GM21381 (cell line): ENCODE results near the gene MRPL40.
"Not testable (repeated sequence)": the region's sequence is repeated elsewhere in the genome, so short reads cannot be mapped to it uniquely, and the experiment has no call there.

ENCODE experiments used
- ATAC-seq: cut with Tn5 transposase; IDR thresholded peaks from one replicate; pipeline ENCODE4 v1.9.1; 2021; ENCODE audit warnings: mild to moderate bottlenecking, moderate library complexity; ENCODE audit not compliant: unreplicated experiment

MRPL40 gene

GRCh38 chr22:19406846-19407245 lies 25.5 kb upstream of the MRPL40 start:
- ATAC-seq: no peak

DNA sequence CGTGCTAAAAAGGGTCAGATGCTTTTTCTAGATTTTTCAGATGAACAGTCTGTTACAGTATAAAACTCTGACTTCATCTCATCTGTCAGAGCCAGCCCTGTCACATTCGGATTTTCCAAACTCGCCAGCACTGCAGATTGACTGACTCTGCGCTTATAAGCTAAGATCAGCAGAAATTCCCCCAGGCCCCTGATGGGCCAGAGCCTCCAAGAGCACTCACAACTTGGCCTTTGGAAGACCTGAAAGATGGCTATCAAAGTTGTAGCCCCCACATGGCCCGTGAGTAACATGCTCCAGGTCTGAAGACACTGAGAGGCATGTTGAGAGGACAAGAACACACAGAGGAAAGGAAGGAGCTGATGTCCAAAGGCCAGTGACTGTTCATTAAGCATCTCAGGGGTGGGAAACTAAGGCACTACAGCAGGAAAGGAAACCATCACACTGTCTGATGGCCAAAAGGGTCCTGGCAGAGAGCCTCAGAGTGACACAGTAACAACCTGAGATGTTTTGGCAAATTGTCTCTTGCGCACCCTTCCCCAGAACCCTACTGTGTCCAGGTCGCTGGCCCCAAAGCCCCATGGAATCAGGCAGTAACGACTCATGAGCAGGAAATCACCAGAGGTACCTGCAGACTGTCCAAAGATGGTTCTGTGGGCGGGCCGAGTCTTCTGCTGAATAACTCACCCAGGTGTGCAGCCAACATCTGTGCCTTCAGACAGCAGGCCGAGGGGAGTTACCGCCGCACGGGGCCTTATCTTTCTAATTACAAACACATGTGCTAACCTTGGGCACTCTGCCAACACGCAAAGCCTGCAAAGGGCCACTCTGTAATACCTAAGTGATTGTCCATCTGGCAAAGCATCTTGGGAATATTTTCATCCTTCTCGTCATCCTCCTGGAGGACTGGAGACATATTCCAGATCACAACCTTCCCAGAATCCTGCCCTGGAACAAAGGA lies 24.4 kb upstream of the MRPL40 start:
- no peak for ATAC-seq

GRCh38 chr22:19410941-19411689 lies 21.2 kb upstream of the MRPL40 start:
- ATAC-seq: no peak

GRCh38 chr22:19411690-19412045 lies 20.7 kb upstream of the MRPL40 start:
- ATAC-seq: no peak

DNA sequence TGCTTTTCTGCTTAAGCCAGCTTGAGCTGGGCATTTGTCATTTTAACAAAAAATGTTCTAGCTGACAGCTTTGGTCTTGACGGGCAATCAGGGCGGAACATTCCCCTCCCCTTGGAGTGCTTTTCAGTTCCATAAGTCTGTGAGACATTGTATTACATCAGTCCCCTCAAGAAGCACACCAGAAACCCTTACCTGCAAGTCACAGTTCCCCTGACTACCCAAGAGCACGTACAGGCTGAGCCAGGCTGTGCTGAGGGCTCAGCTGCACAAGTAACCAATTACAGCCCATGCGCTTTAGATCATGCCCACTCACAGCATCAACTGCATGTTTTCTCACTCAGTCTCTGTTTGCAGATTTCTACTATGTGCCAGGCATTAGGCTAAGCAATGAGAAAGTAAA lies 19.9 kb upstream of the MRPL40 start:
- no peak for ATAC-seq

- no peak for ATAC-seq
Measured at GRCh38 chr22:19412923-19413322, 19.4 kb upstream of the MRPL40 start.

DNA sequence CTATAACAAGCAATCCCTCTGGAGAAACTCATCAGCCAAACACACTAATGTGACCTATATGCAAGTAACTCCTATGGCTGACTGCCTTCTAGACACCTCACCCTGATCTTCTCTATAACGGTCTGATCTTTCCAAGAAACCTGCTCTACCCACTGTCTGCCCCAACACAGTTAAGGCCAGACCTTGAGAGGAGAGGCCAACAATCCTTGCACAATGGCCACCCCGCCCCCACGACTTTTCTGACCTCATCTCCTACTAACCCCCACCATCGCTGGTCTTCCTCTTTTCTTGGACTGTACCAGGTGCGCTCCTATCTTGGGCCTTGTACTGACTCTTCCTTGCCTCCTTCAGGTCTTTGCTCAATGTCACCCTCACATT lies 13.3 kb upstream of the MRPL40 start:
- ATAC-seq: no peak

GRCh38 chr22:19419464-19420178 lies 12.7 kb upstream of the MRPL40 start:
- ATAC-seq: peak; percentile 83

DNA sequence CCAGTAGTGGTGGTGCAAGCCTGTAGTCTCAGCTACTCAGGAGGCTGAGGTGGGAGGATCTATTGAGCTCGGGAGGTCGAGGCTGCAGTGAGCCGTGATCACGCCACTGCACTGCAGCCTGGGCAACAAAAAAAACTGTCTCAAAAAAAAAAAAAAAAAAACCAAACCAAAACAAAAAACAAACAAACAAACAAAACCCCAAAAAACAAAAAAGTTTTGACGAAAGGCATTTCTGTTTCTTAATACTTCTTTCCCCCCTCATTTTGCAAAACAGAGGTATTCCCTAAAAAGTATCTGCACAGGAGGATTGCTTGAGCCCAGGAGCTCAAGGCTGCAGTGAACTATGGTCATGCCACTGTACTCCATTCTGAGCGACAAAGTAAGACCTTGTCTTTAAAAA lies 12.0 kb upstream of the MRPL40 start:
- ATAC-seq: no peak

- no peak for ATAC-seq
Measured at GRCh38 chr22:19422440-19423301, 9.7 kb upstream of the MRPL40 start.

- ATAC-seq: no peak
Measured at GRCh38 chr22:19424186-19424500, 8.2 kb upstream of the MRPL40 start.

DNA sequence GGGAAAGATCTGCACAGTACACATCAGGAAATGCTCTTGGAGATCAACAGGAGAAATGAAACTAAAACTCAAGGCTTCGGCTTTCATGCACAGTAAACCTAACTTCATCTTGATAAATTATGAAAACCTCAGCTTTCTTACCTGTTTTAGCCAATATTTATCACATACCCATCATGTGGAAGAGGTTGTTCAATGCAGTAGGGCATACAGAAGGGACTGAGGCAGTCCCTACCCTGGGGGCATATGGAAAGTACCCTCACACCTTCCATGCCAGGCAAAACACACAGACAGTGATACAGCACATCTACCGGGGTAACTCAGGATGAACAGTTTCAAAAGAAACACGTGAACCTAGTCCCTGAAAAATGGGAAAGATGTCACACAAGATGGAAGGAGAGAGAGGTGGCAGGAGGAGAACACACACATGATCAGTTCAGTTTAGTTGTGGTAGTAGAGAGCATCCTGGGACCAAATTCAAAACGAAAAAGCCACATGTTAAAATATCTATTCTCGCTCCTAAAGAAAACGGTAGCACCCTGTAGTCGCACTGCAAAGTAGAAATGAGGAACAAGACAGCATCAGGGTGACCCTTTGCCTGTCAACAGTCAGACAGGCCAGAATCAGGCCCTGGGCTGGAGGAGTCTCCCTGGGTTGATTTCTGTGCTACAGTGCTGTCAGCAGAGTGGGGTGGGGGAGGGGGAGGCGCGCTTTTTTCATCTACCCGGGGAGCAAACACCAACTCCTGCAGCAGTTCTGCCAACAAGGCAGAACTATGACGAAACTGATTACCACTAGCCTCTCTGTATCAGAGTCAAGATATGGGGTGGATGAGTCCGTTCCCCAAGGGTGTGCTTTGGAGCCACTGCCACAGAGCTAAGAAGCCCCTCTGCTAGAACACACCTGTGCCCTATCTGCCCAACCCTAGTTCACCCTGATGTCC lies 2.1 kb upstream of the MRPL40 start:
- ATAC-seq: no peak

GRCh38 chr22:19430890-19431541 lies 1.3 kb upstream of the MRPL40 start:
- ATAC-seq: peak; percentile 4

GRCh38 chr22:19431649-19432132 lies 654 bp upstream of the MRPL40 start, which contains the start of gene HIRA:
HIRA (minus strand) TSS chr22:19431733; CDS start chr22:19431476, 257 bp downstream.
- ATAC-seq: peak; percentile 48

- no peak for ATAC-seq
Measured at GRCh38 chr22:19434401-19434800, 2.1 kb downstream of the MRPL40 start.

GRCh38 chr22:19434829-19435580 lies 2.7 kb downstream of the MRPL40 start:
- ATAC-seq: no peak

- ATAC-seq: not testable (repeated sequence)
Measured at GRCh38 chr22:19436444-19437161, 4.3 kb downstream of the MRPL40 start.
